Measurements from ENCODE around the gene CASQ1. TPM values are rescaled to one million over a fixed set of nuclear protein-coding genes. Genes with fewer than 3 reads are reported as not detected.

The CASQ1 gene
- total RNA-seq, 1 donor from 2014 or later, result 0.26 TPM

- no peak overlapping the region for H3K4me3 Mint-ChIP-seq
- peaks cover 11% of the 10 kb centered on the region for H3K4me1 Mint-ChIP-seq
- H3K36me3 Mint-ChIP-seq (ENCODE audit: low read depth), result no peaks in the 10 kb centered on the region
Measured at GRCh38 chr1:160200786-160201185, 10.4 kb downstream of the CASQ1 start.

GRCh38 chr1:160204526-160205241 lies 14.3 kb downstream of the CASQ1 start:
- Mint-ChIP-seq H3K27me3 (ENCODE audit: low read depth) (no peaks in the 10 kb centered on the region), H3K27ac (ENCODE audit: unreplicated experiment) (no peak overlapping the region)

More at GRCh38 chr1:160200786-160201185, 10.4 kb downstream of the CASQ1 start:
- DNase-seq (ENCODE audit: low read depth, low spot score), result no peak
- Mint-ChIP-seq H3K27me3 (ENCODE audit: low read depth) (no peaks in the 10 kb centered on the region), H3K9me3 (no peaks in the 10 kb centered on the region), H3K27ac (ENCODE audit: unreplicated experiment) (no peak overlapping the region)
- no peak for TF ChIP-seq CTCF (conservative IDR thresholded peaks at IDR 0.05)

DNA sequence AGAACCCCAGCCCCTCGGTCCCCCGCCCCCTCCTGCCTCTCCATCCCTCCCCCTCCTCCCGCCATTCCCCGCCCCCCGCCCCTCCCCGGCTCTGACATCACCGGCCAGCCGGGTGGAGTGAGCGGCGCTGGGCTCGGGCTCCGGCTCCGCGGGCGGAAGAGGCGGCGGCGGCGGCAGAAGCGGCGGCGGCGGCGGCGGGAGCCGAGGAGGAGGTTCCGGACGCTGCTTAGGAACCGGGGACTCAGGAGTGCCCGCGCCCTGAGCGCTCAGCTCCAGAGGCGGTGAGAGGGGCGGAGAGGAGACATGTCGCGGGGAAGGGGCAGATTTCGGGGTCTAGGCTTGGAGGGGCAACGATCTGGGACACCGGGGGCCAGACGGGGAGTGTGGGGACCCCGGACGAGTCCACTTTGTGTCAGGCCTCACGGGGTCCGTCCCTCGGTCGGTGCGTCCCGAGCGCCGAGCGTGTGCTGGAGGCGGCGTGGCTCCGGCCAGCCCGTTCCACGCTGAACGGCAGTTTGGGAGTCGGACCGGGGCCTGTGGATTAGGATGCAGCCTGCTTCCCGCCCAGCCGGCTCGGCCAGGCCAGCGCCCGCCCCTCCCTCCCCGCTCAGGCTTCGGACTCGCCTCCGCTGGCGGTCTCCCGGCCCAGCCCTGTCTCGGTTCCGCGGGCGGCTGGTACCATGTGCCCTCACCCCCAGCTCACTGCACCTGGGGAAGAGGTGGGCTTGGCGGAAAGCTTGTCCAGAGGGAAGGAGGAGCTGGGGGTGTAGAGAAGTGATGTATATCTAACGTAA lies 15.1 kb downstream of the CASQ1 start, which contains the start of gene PEA15:
Gene PEA15, plus strand, starts transcription at position 143 of the 794 bp plus-strand sequence. CDS start 6,161 bp downstream, outside the sequence.
- Mint-ChIP-seq H3K4me3 (peak within 1 kb of the TSS; percentile 87), H3K27me3 (ENCODE audit: low read depth) (no peaks in the 10 kb centered on the region), H3K4me1 (peaks cover 58% of the 10 kb centered on the region), H3K36me3 (ENCODE audit: low read depth) (peaks cover 3% of the 10 kb centered on the region), H3K27ac (ENCODE audit: unreplicated experiment) (peak within 1 kb of the TSS; percentile 93), H3K9me3 (no peaks in the 10 kb centered on the region)
- peak; percentile 59 for DNase-seq (ENCODE audit: low read depth, low spot score)
- no peak for TF ChIP-seq CTCF (conservative IDR thresholded peaks at IDR 0.05)

More at GRCh38 chr1:160204526-160205241, 14.3 kb downstream of the CASQ1 start:
- Mint-ChIP-seq H3K4me1 (peaks cover 50% of the 10 kb centered on the region), H3K36me3 (ENCODE audit: low read depth) (peaks cover 3% of the 10 kb centered on the region), H3K4me3 (peak overlapping the region; percentile 87), H3K9me3 (no peaks in the 10 kb centered on the region)
- no peak for TF ChIP-seq CTCF (conservative IDR thresholded peaks at IDR 0.05)
- no peak for DNase-seq (ENCODE audit: low read depth, low spot score)

DNA sequence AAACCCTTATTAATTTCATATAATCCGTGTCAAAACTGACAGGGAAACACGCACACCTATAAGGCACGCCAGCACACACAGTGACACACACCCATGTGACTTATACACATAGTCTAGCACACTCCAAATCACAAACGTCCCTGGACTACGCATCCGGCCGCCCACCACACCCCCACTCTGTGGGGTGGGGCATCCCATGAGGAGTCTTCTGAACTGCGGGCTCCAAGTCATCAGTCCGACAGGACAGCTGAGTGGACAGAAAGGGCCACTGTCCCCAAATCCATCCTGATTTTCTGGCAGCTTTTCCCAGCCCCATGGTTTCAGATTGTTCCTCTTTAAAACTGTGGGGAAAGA lies 15.6 kb downstream of the CASQ1 start:
- no peaks in the 10 kb centered on the region for H3K27me3 Mint-ChIP-seq (ENCODE audit: low read depth)
- no peak for DNase-seq (ENCODE audit: low read depth, low spot score)
- TF ChIP-seq CTCF (conservative IDR thresholded peaks at IDR 0.05), result no peak
- H3K36me3 Mint-ChIP-seq (ENCODE audit: low read depth), result peaks cover 3% of the 10 kb centered on the region
- H3K9me3 Mint-ChIP-seq, result no peaks in the 10 kb centered on the region
- peak overlapping the region; percentile 87 for H3K4me3 Mint-ChIP-seq
- peaks cover 63% of the 10 kb centered on the region for H3K4me1 Mint-ChIP-seq
- H3K27ac Mint-ChIP-seq (ENCODE audit: unreplicated experiment), result peak overlapping the region; percentile 54

DNA sequence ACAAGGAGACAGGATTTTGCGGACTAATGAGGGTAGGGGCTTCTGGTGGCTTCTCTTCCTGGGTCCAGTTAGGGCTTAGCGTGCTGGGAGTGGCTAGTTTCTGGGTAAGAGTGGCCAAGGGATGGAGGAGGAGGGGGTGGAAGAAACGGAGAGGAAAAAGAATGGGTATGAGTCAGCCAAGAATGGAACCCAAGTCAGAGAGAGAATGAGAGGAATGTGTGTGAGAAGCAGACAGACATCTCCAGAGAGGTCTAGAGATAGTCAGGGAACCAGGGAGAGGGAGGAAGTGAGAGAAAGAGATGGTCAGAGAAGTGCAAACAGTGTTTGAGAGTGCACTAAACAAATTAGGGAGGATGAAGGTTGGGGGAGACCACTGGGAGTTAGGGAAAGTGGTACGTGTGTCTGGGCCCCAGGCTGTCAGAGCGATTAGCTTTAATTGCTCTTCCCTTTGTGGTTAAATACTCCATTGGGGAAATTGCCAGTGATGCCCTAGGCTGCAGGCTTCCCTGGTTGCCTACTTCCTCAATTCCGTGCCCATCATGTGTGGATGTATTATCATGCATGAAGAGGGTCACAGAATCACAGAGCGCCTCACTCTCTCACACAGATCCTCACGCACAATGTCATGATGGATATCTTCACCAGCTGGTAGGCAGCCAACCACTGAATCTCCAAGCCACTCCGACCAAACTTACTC lies 16.2 kb downstream of the CASQ1 start:
- Mint-ChIP-seq H3K36me3 (ENCODE audit: low read depth) (peaks cover 5% of the 10 kb centered on the region), H3K9me3 (no peaks in the 10 kb centered on the region), H3K27me3 (ENCODE audit: low read depth) (no peaks in the 10 kb centered on the region), H3K27ac (ENCODE audit: unreplicated experiment) (peak overlapping the region; percentile 54), H3K4me1 (peaks cover 69% of the 10 kb centered on the region), H3K4me3 (peak overlapping the region; percentile 87)
- TF ChIP-seq CTCF (conservative IDR thresholded peaks at IDR 0.05), result no peak
- no peak for DNase-seq (ENCODE audit: low read depth, low spot score)
